Measurements from ENCODE around the gene BCL2L11. TPM values are rescaled to one million over a fixed set of nuclear protein-coding genes. Genes with fewer than 3 reads are reported as not detected.

BCL2L11 gene
- total RNA-seq, 1 experiment from 2014 or later: 21.2 TPM

DNA sequence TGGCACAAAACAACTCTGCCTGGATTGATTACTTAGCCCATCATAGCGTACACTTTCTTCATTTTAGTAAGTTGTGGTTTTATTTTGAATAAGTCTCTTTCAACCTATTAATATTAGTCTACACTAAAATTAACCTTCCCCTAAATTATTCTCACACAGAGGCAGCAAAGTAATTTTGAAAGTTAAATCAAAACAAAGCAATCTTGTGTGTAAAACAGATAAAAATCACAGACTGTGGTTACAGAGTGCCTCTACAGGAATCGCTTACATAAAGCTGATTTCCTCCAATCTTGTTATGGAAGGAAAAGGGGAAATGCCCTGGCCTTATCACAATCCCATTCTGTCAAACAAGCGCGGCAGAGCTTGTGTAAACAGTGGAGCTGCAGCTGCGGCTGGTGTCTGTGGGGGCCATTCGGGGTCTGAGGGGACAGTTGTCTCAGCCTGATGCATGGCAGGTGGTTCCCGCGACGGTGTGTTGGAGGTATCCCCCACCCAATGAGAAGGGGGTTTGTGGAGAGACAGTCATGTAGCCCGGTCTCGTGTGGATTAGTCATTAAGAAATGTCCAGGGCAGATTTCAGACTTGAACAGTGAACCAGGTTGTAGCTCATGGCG is 42.1 kb downstream of the BCL2L11 start:
- H2AFZ ChIP-seq (ENCODE audit: low read length): no peak overlapping the region
- H3K23ac ChIP-seq (ENCODE audit: insufficient read length, low read depth, low read length): no peak overlapping the region
- no peaks in the 10 kb centered on the region for H3K9me3 Mint-ChIP-seq
- no peak overlapping the region for H3K9ac ChIP-seq (ENCODE audit: extremely low read depth, insufficient read length, low read length)
- H3K14ac ChIP-seq (ENCODE audit: insufficient read depth, low read length): no peak overlapping the region
- H2BK15ac ChIP-seq (ENCODE audit: low read depth, low read length): no peak overlapping the region
- no peaks in the 10 kb centered on the region for H3K9me3 ChIP-seq (ENCODE audit: control insufficient read depth, low read depth, low read length)
- no peak overlapping the region for H4K5ac ChIP-seq (ENCODE audit: insufficient read length, low read depth, low read length)
- no peak overlapping the region for H3K4me3 Mint-ChIP-seq
- H2BK120ac ChIP-seq (ENCODE audit: low read depth, low read length, poor library complexity, severe bottlenecking): no peak overlapping the region
- no peak for TF ChIP-seq CTCF (conservative IDR thresholded peaks at IDR 0.05)
- no peak overlapping the region for H4K91ac ChIP-seq (ENCODE audit: insufficient read length, low read depth, low read length)
- no peaks in the 10 kb centered on the region; the same call in 1 of the 2 replicates for H3K27me3 Mint-ChIP-seq (ENCODE audit: low read depth)
- no peak for DNase-seq
- WGBS (ENCODE audit: extremely low coverage, insufficient read length, low lambda C conversion rate): no CpG with 5 or more reads among the region's 12 CpGs
- H3K27ac Mint-ChIP-seq: peak overlapping the region; percentile 13 to 77 (median 77); a peak in 3 of 7 replicates
- H3K27me3 ChIP-seq (ENCODE audit: insufficient read depth, low read length): no peaks in the 10 kb centered on the region
- H3K79me2 ChIP-seq (ENCODE audit: insufficient read depth, low read length): no peaks in the 10 kb centered on the region
- peaks cover 4% of the 10 kb centered on the region; the same call in 1 of the 2 replicates for H3K4me1 ChIP-seq (ENCODE audit: insufficient read depth, low read length)
- no peak overlapping the region for H3K4ac ChIP-seq (ENCODE audit: low read depth, low read length)
- no peak overlapping the region for H2BK12ac ChIP-seq (ENCODE audit: insufficient read length, low read depth, low read length)
- H2BK20ac ChIP-seq (ENCODE audit: low read depth, low read length, poor library complexity, severe bottlenecking): no peak overlapping the region
- no peak overlapping the region for H2BK5ac ChIP-seq (ENCODE audit: insufficient read length, low read length)
- no peak overlapping the region for H3K27ac ChIP-seq (ENCODE audit: insufficient read length, low read depth, low read length)
- no peak overlapping the region for H4K8ac ChIP-seq (replicated peaks; ENCODE audit: insufficient read length, low read depth, low read length)
- no peak overlapping the region for H2AK5ac ChIP-seq (ENCODE audit: insufficient read length, low read length)
- H4K20me1 ChIP-seq (ENCODE audit: control insufficient read depth, insufficient read depth, insufficient read length): no peaks in the 10 kb centered on the region
- H3K79me1 ChIP-seq (ENCODE audit: insufficient read depth, low read depth, low read length, poor library complexity, severe bottlenecking): no peaks in the 10 kb centered on the region
- H3K4me2 ChIP-seq (ENCODE audit: insufficient read depth, insufficient read length, low read length): no peak overlapping the region
- H3T11ph ChIP-seq (ENCODE audit: low read length): no peak overlapping the region
- H3K4me1 Mint-ChIP-seq: peaks cover 34 to 39% of the 10 kb centered on the region in 2 experiments
- H3K23me2 ChIP-seq (ENCODE audit: insufficient read length, low read depth, low read length, poor library complexity, severe bottlenecking): no peaks in the 10 kb centered on the region
- H3K36me3 Mint-ChIP-seq (ENCODE audit: insufficient read depth in 1 of 3, low read depth in 3 of 3): peaks cover 15 to 60% (median 56%) of the 10 kb centered on the region in 3 experiments; a peak in 6 of 7 replicates
- H3K18ac ChIP-seq (ENCODE audit: insufficient read length, low read depth, low read length): no peak overlapping the region
- no peak overlapping the region for H3K56ac ChIP-seq (ENCODE audit: insufficient read length, low read depth, low read length)

All from H9 (cell line).